ENCODE data around the gene CRLF1. TPM values are rescaled to one million over a fixed set of nuclear protein-coding genes. Genes with fewer than 3 reads are reported as not detected.

CRLF1 gene
- total RNA-seq, 1 experiment from 2014 or later = 4.3 TPM

GRCh38 chr19:18597809-18598660, 8.6 kb downstream of the CRLF1 start:
- intact Hi-C loops (cut with micrococcal nuclease) = no loop called here

DNA sequence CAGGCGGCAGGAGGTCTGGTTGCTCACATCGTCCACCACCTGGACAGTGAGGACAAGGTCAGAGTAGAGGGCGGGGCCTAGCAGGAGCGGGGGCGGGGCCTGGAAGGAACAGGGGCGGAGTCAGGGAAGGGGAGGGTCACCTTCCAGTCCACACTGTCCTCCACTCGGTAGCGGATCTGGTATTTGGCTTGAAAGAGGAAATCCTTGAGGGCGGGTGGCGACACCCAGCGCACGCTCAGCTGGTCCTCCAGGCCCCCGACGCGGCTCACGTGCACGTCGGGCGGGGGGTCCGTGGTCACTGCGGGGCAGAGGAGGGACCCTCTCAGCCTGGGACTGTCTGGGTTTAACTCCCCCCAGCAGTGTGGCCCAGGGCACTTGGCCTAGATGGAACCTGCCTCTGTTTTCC, 9.8 kb downstream of the CRLF1 start:
- ChIA-PET CTCF (interaction anchor here (0.6 to 1.5 kb wide), 2 partner anchors 34 to 250 kb away, joined by 3 read pairs; no protein-coding TSS in a partner anchor), POLR2A (no interaction called here)
- TF ChIP-seq, protein P1, sequence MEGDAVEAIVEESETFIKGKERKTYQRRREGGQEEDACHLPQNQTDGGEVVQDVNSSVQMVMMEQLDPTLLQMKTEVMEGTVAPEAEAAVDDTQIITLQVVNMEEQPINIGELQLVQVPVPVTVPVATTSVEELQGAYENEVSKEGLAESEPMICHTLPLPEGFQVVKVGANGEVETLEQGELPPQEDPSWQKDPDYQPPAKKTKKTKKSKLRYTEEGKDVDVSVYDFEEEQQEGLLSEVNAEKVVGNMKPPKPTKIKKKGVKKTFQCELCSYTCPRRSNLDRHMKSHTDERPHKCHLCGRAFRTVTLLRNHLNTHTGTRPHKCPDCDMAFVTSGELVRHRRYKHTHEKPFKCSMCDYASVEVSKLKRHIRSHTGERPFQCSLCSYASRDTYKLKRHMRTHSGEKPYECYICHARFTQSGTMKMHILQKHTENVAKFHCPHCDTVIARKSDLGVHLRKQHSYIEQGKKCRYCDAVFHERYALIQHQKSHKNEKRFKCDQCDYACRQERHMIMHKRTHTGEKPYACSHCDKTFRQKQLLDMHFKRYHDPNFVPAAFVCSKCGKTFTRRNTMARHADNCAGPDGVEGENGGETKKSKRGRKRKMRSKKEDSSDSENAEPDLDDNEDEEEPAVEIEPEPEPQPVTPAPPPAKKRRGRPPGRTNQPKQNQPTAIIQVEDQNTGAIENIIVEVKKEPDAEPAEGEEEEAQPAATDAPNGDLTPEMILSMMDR (IDR thresholded peaks at IDR 0.05; ENCODE audit: unreplicated experiment) = no peak
- no peaks in the 10 kb centered on the region for H3K9me3 Mint-ChIP-seq (ENCODE audit: unreplicated experiment)
- H3K4me1 Mint-ChIP-seq (ENCODE audit: insufficient read depth, unreplicated experiment) = peaks cover 7% of the 10 kb centered on the region
- H3K36me3 Mint-ChIP-seq (ENCODE audit: insufficient read depth, unreplicated experiment) = peaks cover 4% of the 10 kb centered on the region
- H3K4me3 Mint-ChIP-seq (ENCODE audit: unreplicated experiment) = no peak overlapping the region
- H3K27ac Mint-ChIP-seq (ENCODE audit: low read depth, unreplicated experiment) = no peak overlapping the region
- intact Hi-C loops (cut with micrococcal nuclease) = no loop called here
- H3K27me3 Mint-ChIP-seq (ENCODE audit: insufficient read depth, unreplicated experiment) = no peaks in the 10 kb centered on the region
- BruUV-seq (replicated peaks) = no TSS peak
- DNase-seq (ENCODE audit: unreplicated experiment) = peak; percentile 35

More at GRCh38 chr19:18597809-18598660, 8.6 kb downstream of the CRLF1 start:
- Mint-ChIP-seq H3K27ac (ENCODE audit: low read depth, unreplicated experiment) (no peak overlapping the region), H3K4me1 (ENCODE audit: insufficient read depth, unreplicated experiment) (peaks cover 7% of the 10 kb centered on the region), H3K4me3 (ENCODE audit: unreplicated experiment) (no peak overlapping the region), H3K36me3 (ENCODE audit: insufficient read depth, unreplicated experiment) (peaks cover 4% of the 10 kb centered on the region), H3K27me3 (ENCODE audit: insufficient read depth, unreplicated experiment) (peaks cover 5% of the 10 kb centered on the region), H3K9me3 (ENCODE audit: unreplicated experiment) (no peaks in the 10 kb centered on the region)
- ChIA-PET POLR2A (no interaction called here), CTCF (interaction anchor here (1.0 to 1.5 kb wide), 2 partner anchors 9 to 249 kb away, joined by 3 to 7 read pairs; partner anchors contain the start of gene REX1BD)
- TF ChIP-seq, protein P1 (IDR thresholded peaks at IDR 0.05; ENCODE audit: unreplicated experiment) = no peak
- BruUV-seq (replicated peaks) = no TSS peak
- no peak for DNase-seq (ENCODE audit: unreplicated experiment)

- ChIA-PET POLR2A (no interaction called here), CTCF (interaction anchor here (0.6 to 1.6 kb wide), 4 partner anchors 160 to 287 kb away, joined by 3 to 7 read pairs (median 4); no protein-coding TSS in a partner anchor)
- H3K4me1 Mint-ChIP-seq (ENCODE audit: insufficient read depth, unreplicated experiment) = peaks cover 7% of the 10 kb centered on the region
- TF ChIP-seq, protein P1 (IDR thresholded peaks at IDR 0.05; ENCODE audit: unreplicated experiment) = no peak
- H3K36me3 Mint-ChIP-seq (ENCODE audit: insufficient read depth, unreplicated experiment) = peaks cover 14% of the 10 kb centered on the region
- no peak overlapping the region for H3K4me3 Mint-ChIP-seq (ENCODE audit: unreplicated experiment)
- intact Hi-C loops (cut with micrococcal nuclease) = no loop called here
- DNase-seq (ENCODE audit: unreplicated experiment) = no peak
- no TSS peak for BruUV-seq (replicated peaks)
- H3K9me3 Mint-ChIP-seq (ENCODE audit: unreplicated experiment) = no peaks in the 10 kb centered on the region
- no peak overlapping the region for H3K27ac Mint-ChIP-seq (ENCODE audit: low read depth, unreplicated experiment)
- H3K27me3 Mint-ChIP-seq (ENCODE audit: insufficient read depth, unreplicated experiment) = no peaks in the 10 kb centered on the region
These were observed 11.1 kb downstream of the CRLF1 start for GRCh38 chr19:18595475-18595874.

- DNase-seq (ENCODE audit: unreplicated experiment) = no peak
- Mint-ChIP-seq H3K4me1 (ENCODE audit: insufficient read depth, unreplicated experiment) (peaks cover 13% of the 10 kb centered on the region), H3K9me3 (ENCODE audit: unreplicated experiment) (no peaks in the 10 kb centered on the region), H3K27me3 (ENCODE audit: insufficient read depth, unreplicated experiment) (no peaks in the 10 kb centered on the region), H3K36me3 (ENCODE audit: insufficient read depth, unreplicated experiment) (peaks cover 16% of the 10 kb centered on the region), H3K27ac (ENCODE audit: low read depth, unreplicated experiment) (no peak overlapping the region), H3K4me3 (ENCODE audit: unreplicated experiment) (no peak overlapping the region)
- ChIA-PET POLR2A (interaction anchor here (0.7 to 2.7 kb wide), 2 partner anchors 23 to 762 kb away, joined by 3 to 17 read pairs; partner anchors contain the start of gene UBA52), CTCF (interaction anchor here (0.6 to 3.3 kb wide), 11 partner anchors 31 to 392 kb away, joined by 3 to 18 read pairs (median 4); partner anchors contain the start of gene UPF1)
- no TSS peak for BruUV-seq (replicated peaks)
- TF ChIP-seq, protein P1 (IDR thresholded peaks at IDR 0.05; ENCODE audit: unreplicated experiment) = no peak
- intact Hi-C loops (cut with micrococcal nuclease) = loop anchor here (1.0 to 5.0 kb wide), 2 partner anchors 167 to 252 kb away; no protein-coding TSS in a partner anchor
These were observed 11.7 kb downstream of the CRLF1 start for GRCh38 chr19:18594824-18595373.

All from MCF 10A (cell line).